A673 (cell line): Measurements from ENCODE around the gene TXNRD1. TPM values are rescaled to one million over a fixed set of nuclear protein-coding genes. Genes with fewer than 3 reads are reported as not detected.

Source experiments
- BruUV-seq: library from RNA; stranded (reverse); fragments of 400-500 nt; replicated peaks from 2 replicates; lab custom pipeline; 2021; lab: Mats Ljungman, UMichigan
- CTCF ChIA-PET: fragments of 300-600 bp; sonication (Branson Sonifier 250); formaldehyde crosslinking; loops from one replicate; lab custom pipeline; 2022; ENCODE audit warnings: antibody characterized with exemption; lab: Charles Lee
- POLR2A ChIA-PET: fragments of 300-600 bp; sonication (Branson Sonifier 250); formaldehyde crosslinking; loops from one replicate; lab custom pipeline; 2022; ENCODE audit warnings: antibody characterized with exemption; ENCODE audit not compliant: low non-redundant PET; lab: Charles Lee
- DNase-seq: peaks from one replicate; pipeline ENCODE4 v3.0.0-alpha.2; 2015; ENCODE audit warnings: low spot score
- H3K27ac ChIP-seq: fragments of 200-600 bp; sonication (generic); 2 replicates; pipeline ENCODE4 v1.5.1; 2016; ENCODE audit warnings: mixed run types, low read depth, mild to moderate bottlenecking, mixed read lengths, antibody characterized with exemption, low read length; ENCODE audit not compliant: poor library complexity, severe bottlenecking
- H3K27me3 ChIP-seq: fragments of 200-600 bp; sonication (generic); replicated peaks from 2 replicates; pipeline ENCODE4 v1.6.1; 2017; ENCODE audit warnings: mixed run types, low read depth, mild to moderate bottlenecking, mixed read lengths, antibody characterized with exemption, low read length; ENCODE audit not compliant: insufficient read depth, poor library complexity
- H3K36me3 ChIP-seq: fragments of 200-600 bp; sonication (generic); 2 replicates; pipeline ENCODE4 v1.6.1; 2016; ENCODE audit warnings: mixed run types, mild to moderate bottlenecking, mixed read lengths, antibody characterized with exemption, low read length; ENCODE audit not compliant: insufficient read depth, poor library complexity, severe bottlenecking
- H3K4me1 ChIP-seq: fragments of 200-600 bp; sonication (generic); 2 replicates; pipeline ENCODE4 v1.6.1; 2017; ENCODE audit warnings: mixed run types, mild to moderate bottlenecking, mixed read lengths, antibody characterized with exemption, low read length; ENCODE audit not compliant: insufficient read depth, poor library complexity, severe bottlenecking
- H3K4me3 ChIP-seq: fragments of 200-600 bp; sonication (generic); 2 replicates; pipeline ENCODE4 v1.5.1; 2016; ENCODE audit warnings: low read depth, mixed run types, mild to moderate bottlenecking, mixed read lengths, low read length; ENCODE audit not compliant: poor library complexity, severe bottlenecking
- H3K9me3 ChIP-seq: fragments of 200-600 bp; sonication (generic); 2 replicates; pipeline ENCODE4 v1.6.1; 2016; ENCODE audit warnings: mixed run types, low read depth, mild to moderate bottlenecking, mixed read lengths, antibody characterized with exemption, low read length; ENCODE audit not compliant: poor library complexity, severe bottlenecking
- CTCF ChIP-seq: fragments of 300-800, 200-600 bp; sonication (generic); conservative IDR thresholded peaks from 2 replicates; pipeline ENCODE4 v1.5.1; 2017; ENCODE audit warnings: low read depth, mild to moderate bottlenecking, antibody characterized with exemption, low read length, moderate library complexity, mixed read lengths
- EZH2 ChIP-seq: fragments of 200-600 bp; sonication (generic); IDR thresholded peaks from 2 replicates; pipeline ENCODE4 v1.6.1; 2017; ENCODE audit warnings: borderline replicate concordance, low read depth, mild to moderate bottlenecking, mixed read lengths, antibody characterized with exemption, low read length; ENCODE audit not compliant: poor library complexity, severe bottlenecking
- intact Hi-C: fragments of 100-400 bp; cut with micrococcal nuclease; formaldehyde crosslinking; loops from one replicate; pipeline ENCODE4 v1.10.0; 2022; ENCODE audit not compliant: unreplicated experiment
- total RNA-seq: library from RNA; stranded (reverse); gene quantifications from 2 replicates; pipeline ENCODE4 v1.2.3, GENCODE V29; 2021

Gene TXNRD1
- total RNA-seq, 1 experiment from 2014 or later, result 226 TPM

- peak; percentile 75 for DNase-seq
- H3K4me1 ChIP-seq, result no peaks in the 10 kb centered on the region
- H3K27me3 ChIP-seq, result no peaks in the 10 kb centered on the region
- no TSS peak for BruUV-seq
- ChIA-PET CTCF (no interaction called here), POLR2A (no interaction called here)
- TF ChIP-seq CTCF, result peak; percentile 88
- TF ChIP-seq EZH2, result no peak
- H3K4me3 ChIP-seq, result no peak overlapping the region
- H3K9me3 ChIP-seq, result peaks cover 8% of the 10 kb centered on the region
- no peak overlapping the region for H3K27ac ChIP-seq
- intact Hi-C loops, result loop anchor here (1.0 to 10.0 kb wide), 6 partner anchors 157 to 1183 kb away; no protein-coding TSS in a partner anchor
- no peaks in the 10 kb centered on the region for H3K36me3 ChIP-seq
Observed at GRCh38 chr12:104201238-104202001, 14.2 kb upstream of the TXNRD1 start.

GRCh38 chr12:104204690-104205480 lies 10.7 kb upstream of the TXNRD1 start:
- Histone ChIP-seq H3K4me1 (no peaks in the 10 kb centered on the region), H3K27ac (no peak overlapping the region), H3K9me3 (peaks cover 7% of the 10 kb centered on the region), H3K27me3 (no peaks in the 10 kb centered on the region), H3K36me3 (no peaks in the 10 kb centered on the region), H3K4me3 (no peak overlapping the region)
- intact Hi-C loops, result loop anchor here (10.0 kb wide), 3 partner anchors 240 to 1180 kb away; no protein-coding TSS in a partner anchor
- no peak for TF ChIP-seq CTCF
- TF ChIP-seq EZH2, result no peak
- BruUV-seq, result no TSS peak
- DNase-seq, result no peak
- ChIA-PET POLR2A (no interaction called here), CTCF (no interaction called here)

GRCh38 chr12:104207416-104208205 lies 8.0 kb upstream of the TXNRD1 start:
- Histone ChIP-seq H3K36me3 (no peaks in the 10 kb centered on the region), H3K4me1 (no peaks in the 10 kb centered on the region), H3K27me3 (no peaks in the 10 kb centered on the region), H3K27ac (no peak overlapping the region), H3K9me3 (no peaks in the 10 kb centered on the region), H3K4me3 (no peak overlapping the region)
- ChIA-PET CTCF (no interaction called here), POLR2A (no interaction called here)
- no TSS peak for BruUV-seq
- no peak for DNase-seq
- TF ChIP-seq CTCF (no peak), EZH2 (no peak)
- intact Hi-C loops, result loop anchor here (10.0 kb wide), 3 partner anchors 237 to 1177 kb away; no protein-coding TSS in a partner anchor
